Measurements from ENCODE around the gene HIP1. TPM values are rescaled to one million over a fixed set of nuclear protein-coding genes. Genes with fewer than 3 reads are reported as not detected.
"Not testable (repeated sequence)": the region's sequence is repeated elsewhere in the genome, so short reads cannot be mapped to it uniquely, and the experiment has no call there.

The HIP1 gene
- polyA plus RNA-seq, 3 donors: 4.3 to 14.8 (median 5.3) TPM

GRCh38 chr7:75776295-75776971 is 37.7 kb upstream of the HIP1 start:
- TF ChIP-seq, protein P1, sequence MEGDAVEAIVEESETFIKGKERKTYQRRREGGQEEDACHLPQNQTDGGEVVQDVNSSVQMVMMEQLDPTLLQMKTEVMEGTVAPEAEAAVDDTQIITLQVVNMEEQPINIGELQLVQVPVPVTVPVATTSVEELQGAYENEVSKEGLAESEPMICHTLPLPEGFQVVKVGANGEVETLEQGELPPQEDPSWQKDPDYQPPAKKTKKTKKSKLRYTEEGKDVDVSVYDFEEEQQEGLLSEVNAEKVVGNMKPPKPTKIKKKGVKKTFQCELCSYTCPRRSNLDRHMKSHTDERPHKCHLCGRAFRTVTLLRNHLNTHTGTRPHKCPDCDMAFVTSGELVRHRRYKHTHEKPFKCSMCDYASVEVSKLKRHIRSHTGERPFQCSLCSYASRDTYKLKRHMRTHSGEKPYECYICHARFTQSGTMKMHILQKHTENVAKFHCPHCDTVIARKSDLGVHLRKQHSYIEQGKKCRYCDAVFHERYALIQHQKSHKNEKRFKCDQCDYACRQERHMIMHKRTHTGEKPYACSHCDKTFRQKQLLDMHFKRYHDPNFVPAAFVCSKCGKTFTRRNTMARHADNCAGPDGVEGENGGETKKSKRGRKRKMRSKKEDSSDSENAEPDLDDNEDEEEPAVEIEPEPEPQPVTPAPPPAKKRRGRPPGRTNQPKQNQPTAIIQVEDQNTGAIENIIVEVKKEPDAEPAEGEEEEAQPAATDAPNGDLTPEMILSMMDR (IDR thresholded peaks at IDR 0.05): no peak
- H2AFZ ChIP-seq (ENCODE audit: insufficient read depth, low read depth, low read length, poor library complexity, severe bottlenecking): no peak overlapping the region
- no peaks in the 10 kb centered on the region for H3K36me3 ChIP-seq (replicated peaks in 1 of 2; ENCODE audit: control insufficient read depth in 1 of 2, insufficient read depth in 2 of 2, low read length in 2 of 2)
- H3K4me1 Mint-ChIP-seq: peaks cover 18% of the 10 kb centered on the region
- no peaks in the 10 kb centered on the region for H4K20me1 ChIP-seq (ENCODE audit: insufficient read depth, low read length)
- peak in 2 of 3 donors; percentile 4 to 11 for DNase-seq
- no peak overlapping the region for H3K4me2 ChIP-seq (replicated peaks; ENCODE audit: extremely low read depth, low read length, poor library complexity, severe bottlenecking)
- H3K27ac ChIP-seq (ENCODE audit: low read depth in 1 of 2, low read length in 2 of 2): no peak overlapping the region
- no peaks in the 10 kb centered on the region for H3K36me3 Mint-ChIP-seq
- H3K9ac ChIP-seq (ENCODE audit: insufficient read depth, low read length, poor library complexity, severe bottlenecking): no peak overlapping the region
- intact Hi-C loops (cut with micrococcal nuclease): loop anchor here (10.0 kb wide), 1 partner anchor 248 kb away; no protein-coding TSS in a partner anchor
- peak overlapping the region in 1 of 7 donors; percentile 66 for H3K27ac Mint-ChIP-seq
- no peak overlapping the region for H3K4me3 ChIP-seq (replicated peaks in 1 of 3; ENCODE audit: low read depth in 2 of 3, low read length in 3 of 3)
- no peaks in the 10 kb centered on the region for H3K79me2 ChIP-seq (ENCODE audit: insufficient read depth, low read length)
- H3K9me3 ChIP-seq (replicated peaks in 1 of 2; ENCODE audit: control insufficient read depth in 1 of 2, insufficient read depth in 1 of 2, low read length in 2 of 2): no peaks in the 10 kb centered on the region
- H3K4me3 Mint-ChIP-seq: no peak overlapping the region
- WGBS (ENCODE audit: insufficient coverage): 90% methylated on average over 5 of the region's 12 CpGs
- H3K9me3 Mint-ChIP-seq: peaks cover 0 to 3% (median 2%) of the 10 kb centered on the region in 7 donors
- H3K27me3 ChIP-seq (ENCODE audit: control insufficient read depth in 2 of 2, insufficient read depth in 2 of 2, low read length in 2 of 2): peaks cover 0 to 2% of the 10 kb centered on the region in 2 donors
- H3K4me1 ChIP-seq (ENCODE audit: control insufficient read depth in 1 of 2, insufficient read depth in 2 of 2, low read length in 2 of 2): peaks cover 6 to 11% of the 10 kb centered on the region in 2 donors
- H3K27me3 Mint-ChIP-seq (ENCODE audit: low read depth in 3 of 3): peaks cover 11 to 15% (median 11%) of the 10 kb centered on the region in 3 donors

- not testable (repeated sequence) for H3K4me2 ChIP-seq (replicated peaks; ENCODE audit: extremely low read depth, low read length, poor library complexity, severe bottlenecking); H2AFZ ChIP-seq (ENCODE audit: insufficient read depth, low read depth, low read length, poor library complexity, severe bottlenecking); H3K9me3 ChIP-seq (replicated peaks in 1 of 2; ENCODE audit: control insufficient read depth in 1 of 2, insufficient read depth in 1 of 2, low read length in 2 of 2); H3K4me3 ChIP-seq (replicated peaks in 1 of 3; ENCODE audit: low read depth in 2 of 3, low read length in 3 of 3); H3K79me2 ChIP-seq (ENCODE audit: insufficient read depth, low read length); H3K9ac ChIP-seq (ENCODE audit: insufficient read depth, low read length, poor library complexity, severe bottlenecking); H3K27ac ChIP-seq (ENCODE audit: low read depth in 1 of 2, low read length in 2 of 2); H3K27ac Mint-ChIP-seq; DNase-seq; H3K27me3 Mint-ChIP-seq (ENCODE audit: low read depth in 3 of 3); H3K36me3 Mint-ChIP-seq; H3K36me3 ChIP-seq (replicated peaks in 1 of 2; ENCODE audit: control insufficient read depth in 1 of 2, insufficient read depth in 2 of 2, low read length in 2 of 2); H3K4me3 Mint-ChIP-seq; H3K27me3 ChIP-seq (ENCODE audit: control insufficient read depth in 2 of 2, insufficient read depth in 2 of 2, low read length in 2 of 2); H4K20me1 ChIP-seq (ENCODE audit: insufficient read depth, low read length); H3K9me3 Mint-ChIP-seq
- intact Hi-C loops (cut with micrococcal nuclease): loop anchor here (10.0 kb wide), 1 partner anchor 251 kb away; no protein-coding TSS in a partner anchor
- peaks cover 6 to 11% of the 10 kb centered on the region in 2 donors for H3K4me1 ChIP-seq (ENCODE audit: control insufficient read depth in 1 of 2, insufficient read depth in 2 of 2, low read length in 2 of 2)
- WGBS (ENCODE audit: insufficient coverage): 60% methylated on average over 1 of the region's 6 CpGs
- H3K4me1 Mint-ChIP-seq: peaks cover 18% of the 10 kb centered on the region
Measured at GRCh38 chr7:75773958-75774357, 35.2 kb upstream of the HIP1 start.
